OCI-LY7 (cell line): Measurements from ENCODE around the gene CAPN8.

Source experiments
- CTCF ChIP-seq: fragments of 200-600 bp; sonication (generic); conservative IDR thresholded peaks from 2 replicates; pipeline ENCODE4 v1.5.1; 2014; ENCODE audit warnings: mild to moderate bottlenecking, antibody characterized with exemption, low read length, moderate library complexity, mixed read lengths
- EZH2phosphoT487 ChIP-seq: fragments of 200-600 bp; sonication (generic); IDR thresholded peaks from 2 replicates; pipeline ENCODE4 v1.6.1; 2018; ENCODE audit warnings: low read depth, borderline replicate concordance, mild to moderate bottlenecking, mixed run types, antibody characterized with exemption, low read length, moderate library complexity, mixed read lengths

- TF ChIP-seq CTCF (no peak), EZH2phosphoT487 (no peak)
Observed at GRCh38 chr1:223649222-223649621, 16.3 kb downstream of the CAPN8 start.
